ENCODE data around the gene EXT2. TPM values are rescaled to one million over a fixed set of nuclear protein-coding genes. Genes with fewer than 3 reads are reported as not detected.

The EXT2 gene
- polyA plus RNA-seq, 1 of the 3 experiments (the other 2 are of a cell fraction) = 92.9 TPM

- DNase-seq = no peak
- CTCF ChIA-PET = no interaction called here
These were observed 103.8 kb downstream of the EXT2 start for GRCh38 chr11:44199298-44199697.

GRCh38 chr11:44199816-44200215 lies 104.3 kb downstream of the EXT2 start:
- Histone ChIP-seq H3K27ac (ENCODE audit: low read depth in 2 of 2, low read length in 1 of 2) (no peak overlapping the region), H4K20me1 (ENCODE audit: insufficient read depth) (no peaks in the 10 kb centered on the region), H3K9ac (no peak overlapping the region), H3K9me3 (peaks cover 12% of the 10 kb centered on the region; the same call in 1 of the 2 replicates), H3K36me3 (replicated peaks in 1 of 2; ENCODE audit: control insufficient read depth in 1 of 2, insufficient read depth in 2 of 2, low read length in 1 of 2) (peaks cover 5 to 22% of the 10 kb centered on the region in 2 experiments), H3K4me1 (ENCODE audit: control insufficient read depth in 1 of 2, insufficient read depth in 2 of 2, low read depth in 1 of 2, low read length in 1 of 2) (no peaks in the 10 kb centered on the region; a peak in 1 of 4 replicates), H3K9me2 (no peaks in the 10 kb centered on the region), H2AFZ (ENCODE audit: low read depth) (no peak overlapping the region), H3K79me2 (ENCODE audit: insufficient read depth) (no peaks in the 10 kb centered on the region), H3K4me2 (no peak overlapping the region), H3K4me3 (ENCODE audit: low read depth in 2 of 2, low read length in 1 of 2) (no peak overlapping the region), H3K27me3 (ENCODE audit: insufficient read depth) (no peaks in the 10 kb centered on the region), H3F3A (replicated peaks; ENCODE audit: insufficient read depth) (no peaks in the 10 kb centered on the region)
- no peak for DNase-seq
- TF ChIP-seq IRF3 (IDR thresholded peaks at IDR 0.05; ENCODE audit: low read depth, low read length) = no peak
- no peak for TF ChIP-seq FOSL2 (IDR thresholded peaks at IDR 0.05; ENCODE audit: borderline replicate concordance, low read depth)
- no peak for TF ChIP-seq TAF1 (IDR thresholded peaks at IDR 0.05; ENCODE audit: borderline replicate concordance, low read depth, low read length)
- no peak for TF ChIP-seq MEF2A (IDR thresholded peaks at IDR 0.05; ENCODE audit: borderline replicate concordance, low read depth)
- no peak for TF ChIP-seq EZH2phosphoT487 (IDR thresholded peaks at IDR 0.05; ENCODE audit: borderline replicate concordance, low read depth)
- TF ChIP-seq FOXJ3 (CRISPR knock-in tag; IDR thresholded peaks at IDR 0.05) = no peak
- TF ChIP-seq, protein P1, sequence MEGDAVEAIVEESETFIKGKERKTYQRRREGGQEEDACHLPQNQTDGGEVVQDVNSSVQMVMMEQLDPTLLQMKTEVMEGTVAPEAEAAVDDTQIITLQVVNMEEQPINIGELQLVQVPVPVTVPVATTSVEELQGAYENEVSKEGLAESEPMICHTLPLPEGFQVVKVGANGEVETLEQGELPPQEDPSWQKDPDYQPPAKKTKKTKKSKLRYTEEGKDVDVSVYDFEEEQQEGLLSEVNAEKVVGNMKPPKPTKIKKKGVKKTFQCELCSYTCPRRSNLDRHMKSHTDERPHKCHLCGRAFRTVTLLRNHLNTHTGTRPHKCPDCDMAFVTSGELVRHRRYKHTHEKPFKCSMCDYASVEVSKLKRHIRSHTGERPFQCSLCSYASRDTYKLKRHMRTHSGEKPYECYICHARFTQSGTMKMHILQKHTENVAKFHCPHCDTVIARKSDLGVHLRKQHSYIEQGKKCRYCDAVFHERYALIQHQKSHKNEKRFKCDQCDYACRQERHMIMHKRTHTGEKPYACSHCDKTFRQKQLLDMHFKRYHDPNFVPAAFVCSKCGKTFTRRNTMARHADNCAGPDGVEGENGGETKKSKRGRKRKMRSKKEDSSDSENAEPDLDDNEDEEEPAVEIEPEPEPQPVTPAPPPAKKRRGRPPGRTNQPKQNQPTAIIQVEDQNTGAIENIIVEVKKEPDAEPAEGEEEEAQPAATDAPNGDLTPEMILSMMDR (IDR thresholded peaks at IDR 0.05) = no peak
- TF ChIP-seq JUND (IDR thresholded peaks at IDR 0.05) = no peak
- TF ChIP-seq, protein P2, sequence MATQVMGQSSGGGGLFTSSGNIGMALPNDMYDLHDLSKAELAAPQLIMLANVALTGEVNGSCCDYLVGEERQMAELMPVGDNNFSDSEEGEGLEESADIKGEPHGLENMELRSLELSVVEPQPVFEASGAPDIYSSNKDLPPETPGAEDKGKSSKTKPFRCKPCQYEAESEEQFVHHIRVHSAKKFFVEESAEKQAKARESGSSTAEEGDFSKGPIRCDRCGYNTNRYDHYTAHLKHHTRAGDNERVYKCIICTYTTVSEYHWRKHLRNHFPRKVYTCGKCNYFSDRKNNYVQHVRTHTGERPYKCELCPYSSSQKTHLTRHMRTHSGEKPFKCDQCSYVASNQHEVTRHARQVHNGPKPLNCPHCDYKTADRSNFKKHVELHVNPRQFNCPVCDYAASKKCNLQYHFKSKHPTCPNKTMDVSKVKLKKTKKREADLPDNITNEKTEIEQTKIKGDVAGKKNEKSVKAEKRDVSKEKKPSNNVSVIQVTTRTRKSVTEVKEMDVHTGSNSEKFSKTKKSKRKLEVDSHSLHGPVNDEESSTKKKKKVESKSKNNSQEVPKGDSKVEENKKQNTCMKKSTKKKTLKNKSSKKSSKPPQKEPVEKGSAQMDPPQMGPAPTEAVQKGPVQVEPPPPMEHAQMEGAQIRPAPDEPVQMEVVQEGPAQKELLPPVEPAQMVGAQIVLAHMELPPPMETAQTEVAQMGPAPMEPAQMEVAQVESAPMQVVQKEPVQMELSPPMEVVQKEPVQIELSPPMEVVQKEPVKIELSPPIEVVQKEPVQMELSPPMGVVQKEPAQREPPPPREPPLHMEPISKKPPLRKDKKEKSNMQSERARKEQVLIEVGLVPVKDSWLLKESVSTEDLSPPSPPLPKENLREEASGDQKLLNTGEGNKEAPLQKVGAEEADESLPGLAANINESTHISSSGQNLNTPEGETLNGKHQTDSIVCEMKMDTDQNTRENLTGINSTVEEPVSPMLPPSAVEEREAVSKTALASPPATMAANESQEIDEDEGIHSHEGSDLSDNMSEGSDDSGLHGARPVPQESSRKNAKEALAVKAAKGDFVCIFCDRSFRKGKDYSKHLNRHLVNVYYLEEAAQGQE (IDR thresholded peaks at IDR 0.05; ENCODE audit: low read depth, low read length) = no peak
- ChIA-PET POLR2A (no interaction called here), CTCF (interaction anchor here (1.8 kb wide), 1 partner anchor 15 kb away, joined by 4 read pairs; no protein-coding TSS in a partner anchor)
- WGBS (ENCODE audit: low lambda C conversion rate) = 98% methylated on average over 4 of the region's 4 CpGs

More at GRCh38 chr11:44199298-44199697, 103.8 kb downstream of the EXT2 start:
- H3K36me3 ChIP-seq (replicated peaks in 1 of 2; ENCODE audit: control insufficient read depth in 1 of 2, insufficient read depth in 2 of 2, low read length in 1 of 2) = peaks cover 5 to 20% of the 10 kb centered on the region in 2 experiments
- no peaks in the 10 kb centered on the region for H3K79me2 ChIP-seq (ENCODE audit: insufficient read depth)
- no peak overlapping the region for H3K4me2 ChIP-seq
- TF ChIP-seq POLR2AphosphoS5 (IDR thresholded peaks at IDR 0.05; ENCODE audit: low read depth, low read length) = no peak
- TF ChIP-seq FOXM1 (IDR thresholded peaks at IDR 0.05; ENCODE audit: low read depth) = no peak
- TF ChIP-seq RFX5 (IDR thresholded peaks at IDR 0.05; ENCODE audit: low read length) = no peak
- no peak for TF ChIP-seq GABPA (IDR thresholded peaks at IDR 0.05; ENCODE audit: low read depth)
- no peak for TF ChIP-seq TCF12 (IDR thresholded peaks at IDR 0.05)
- no peaks in the 10 kb centered on the region; a peak in 1 of 4 replicates for H3K4me1 ChIP-seq (ENCODE audit: control insufficient read depth in 1 of 2, insufficient read depth in 2 of 2, low read depth in 1 of 2, low read length in 1 of 2)
- H2AFZ ChIP-seq (ENCODE audit: low read depth) = no peak overlapping the region
- no peak overlapping the region for H3K4me3 ChIP-seq (ENCODE audit: low read depth in 2 of 2, low read length in 1 of 2)
- no peaks in the 10 kb centered on the region for H3K27me3 ChIP-seq (ENCODE audit: insufficient read depth)
- POLR2A ChIA-PET = no interaction called here
- no peak overlapping the region for H3K27ac ChIP-seq (ENCODE audit: low read depth in 2 of 2, low read length in 1 of 2)
- WGBS (ENCODE audit: low lambda C conversion rate) = 100% methylated on average over 1 of the region's 1 CpG
- peaks cover 12% of the 10 kb centered on the region; the same call in 1 of the 2 replicates for H3K9me3 ChIP-seq
- H4K20me1 ChIP-seq (ENCODE audit: insufficient read depth) = no peaks in the 10 kb centered on the region
- no peaks in the 10 kb centered on the region for H3K9me2 ChIP-seq
- H3F3A ChIP-seq (replicated peaks; ENCODE audit: insufficient read depth) = no peaks in the 10 kb centered on the region
- no peak overlapping the region for H3K9ac ChIP-seq
